Activated naive CD8-positive, alpha-beta T cell treated with anti-CD3 and anti-CD28 coated beads for 36 hours (primary cell): ENCODE data around the gene OR1L1. TPM values are rescaled to one million over a fixed set of nuclear protein-coding genes. Genes with fewer than 3 reads are reported as not detected.

Source experiments
- DNase-seq: peaks from one replicate; pipeline ENCODE4 v3.0.0; 2021
- H3K27ac Mint-ChIP-seq: one replicate; pipeline ENCODE4 v1.8.0; 2022; ENCODE audit warnings: mild to moderate bottlenecking, moderate library complexity, mixed read lengths
- H3K27me3 Mint-ChIP-seq: one replicate; pipeline ENCODE4 v1.8.0; 2022; ENCODE audit warnings: mild to moderate bottlenecking, mixed read lengths
- H3K36me3 Mint-ChIP-seq: one replicate; pipeline ENCODE4 v1.8.0; 2021; ENCODE audit warnings: mild to moderate bottlenecking, mixed read lengths
- H3K4me1 Mint-ChIP-seq: one replicate; pipeline ENCODE4 v1.8.0; 2021; ENCODE audit warnings: mixed read lengths
- H3K4me3 Mint-ChIP-seq: one replicate; pipeline ENCODE4 v1.8.0; 2022; ENCODE audit warnings: mild to moderate bottlenecking, moderate library complexity, mixed read lengths
- H3K9me3 Mint-ChIP-seq: one replicate; pipeline ENCODE4 v1.8.0; 2022; ENCODE audit warnings: mixed read lengths
- total RNA-seq, 2 experiments: library from RNA; stranded (reverse); gene quantifications; one replicate each; pipeline ENCODE4 v1.2.3, GENCODE V29; 2021

The OR1L1 gene
- not detected for total RNA-seq

- Mint-ChIP-seq H3K4me1 (no peaks in the 10 kb centered on the region), H3K27me3 (peaks cover 7% of the 10 kb centered on the region), H3K36me3 (no peaks in the 10 kb centered on the region), H3K27ac (no peak within 1 kb of the TSS), H3K9me3 (peaks cover under 1% of the 10 kb centered on the region), H3K4me3 (no peak within 1 kb of the TSS)
- no peak for DNase-seq
These were observed at the start of gene OR1L1 for GRCh38 chr9:122661416-122661815. TSS of gene OR1L1 (plus strand) at chr9:122661716. CDS start at chr9:122661716, 0 bp downstream.

- no peak within 1 kb of the TSS for H3K27ac Mint-ChIP-seq
- H3K4me3 Mint-ChIP-seq = no peak within 1 kb of the TSS
- no peaks in the 10 kb centered on the region for H3K27me3 Mint-ChIP-seq
- H3K9me3 Mint-ChIP-seq = no peaks in the 10 kb centered on the region
- H3K4me1 Mint-ChIP-seq = no peaks in the 10 kb centered on the region
- H3K36me3 Mint-ChIP-seq = no peaks in the 10 kb centered on the region
- no peak for DNase-seq
These were observed 47.2 kb upstream of the OR1L1 start, which contains the start of gene OR1Q1 for GRCh38 chr9:122614362-122614761. TSS of gene OR1Q1 (plus strand) at chr9:122614738. CDS start at chr9:122614738, 0 bp downstream.

- H3K36me3 Mint-ChIP-seq = no peaks in the 10 kb centered on the region
- no peaks in the 10 kb centered on the region for H3K27me3 Mint-ChIP-seq
- H3K27ac Mint-ChIP-seq = no peak overlapping the region
- no peaks in the 10 kb centered on the region for H3K4me1 Mint-ChIP-seq
- no peak for DNase-seq
- no peaks in the 10 kb centered on the region for H3K9me3 Mint-ChIP-seq
- no peak overlapping the region for H3K4me3 Mint-ChIP-seq
These were observed 41.5 kb upstream of the OR1L1 start for GRCh38 chr9:122619996-122620395.

GRCh38 chr9:122642226-122642625, 19.3 kb upstream of the OR1L1 start:
- Mint-ChIP-seq H3K9me3 (peaks cover 24% of the 10 kb centered on the region), H3K4me1 (no peaks in the 10 kb centered on the region), H3K36me3 (peaks cover 5% of the 10 kb centered on the region), H3K27me3 (no peaks in the 10 kb centered on the region), H3K4me3 (no peak overlapping the region), H3K27ac (no peak overlapping the region)
- no peak for DNase-seq

GRCh38 chr9:122656378-122656777, 5.1 kb upstream of the OR1L1 start:
- H3K27ac Mint-ChIP-seq = no peak overlapping the region
- no peaks in the 10 kb centered on the region for H3K36me3 Mint-ChIP-seq
- DNase-seq = no peak
- H3K4me3 Mint-ChIP-seq = no peak overlapping the region
- H3K27me3 Mint-ChIP-seq = peaks cover 13% of the 10 kb centered on the region
- no peaks in the 10 kb centered on the region for H3K4me1 Mint-ChIP-seq
- no peaks in the 10 kb centered on the region for H3K9me3 Mint-ChIP-seq

GRCh38 chr9:122657527-122657926, 4.0 kb upstream of the OR1L1 start, which contains the start of gene OR1B1:
TSS of gene OR1B1 (minus strand) at chr9:122657627.
- Mint-ChIP-seq H3K27ac (no peak within 1 kb of the TSS), H3K27me3 (peaks cover 16% of the 10 kb centered on the region), H3K9me3 (no peaks in the 10 kb centered on the region), H3K4me3 (no peak within 1 kb of the TSS), H3K4me1 (no peaks in the 10 kb centered on the region), H3K36me3 (no peaks in the 10 kb centered on the region)
- DNase-seq = no peak

GRCh38 chr9:122672481-122672880, 11.0 kb downstream of the OR1L1 start:
- no peaks in the 10 kb centered on the region for H3K36me3 Mint-ChIP-seq

GRCh38 chr9:122684851-122685250, 23.3 kb downstream of the OR1L1 start:
- no peaks in the 10 kb centered on the region for H3K4me1 Mint-ChIP-seq
- H3K27me3 Mint-ChIP-seq = no peaks in the 10 kb centered on the region
- H3K27ac Mint-ChIP-seq = no peak overlapping the region
- H3K9me3 Mint-ChIP-seq = peaks cover 19% of the 10 kb centered on the region
- H3K4me3 Mint-ChIP-seq = no peak overlapping the region
- H3K36me3 Mint-ChIP-seq = peaks cover 3% of the 10 kb centered on the region
- no peak for DNase-seq

More at GRCh38 chr9:122672481-122672880, 11.0 kb downstream of the OR1L1 start:
- H3K9me3 Mint-ChIP-seq = peaks cover 10% of the 10 kb centered on the region
- DNase-seq = no peak
- H3K27ac Mint-ChIP-seq = no peak overlapping the region
- peaks cover 5% of the 10 kb centered on the region for H3K27me3 Mint-ChIP-seq
- H3K4me1 Mint-ChIP-seq = no peaks in the 10 kb centered on the region
- H3K4me3 Mint-ChIP-seq = no peak overlapping the region

- Mint-ChIP-seq H3K4me3 (no peak overlapping the region), H3K36me3 (no peaks in the 10 kb centered on the region), H3K27me3 (no peaks in the 10 kb centered on the region), H3K9me3 (peaks cover 12% of the 10 kb centered on the region), H3K27ac (no peak overlapping the region), H3K4me1 (no peaks in the 10 kb centered on the region)
- DNase-seq = no peak
These were observed 34.2 kb downstream of the OR1L1 start for GRCh38 chr9:122695696-122696095.

Other genes with a start within 250 kb of the OR1L1 start
- gene OR1J1, start 183.8 kb upstream of the OR1L1 start, total RNA-seq = not detected
- gene OR1J2, start 150.9 kb upstream of the OR1L1 start, total RNA-seq = under 1 TPM in 1 of 2 experiments, not detected in 1; 0.23 TPM
- not detected for gene OR1J4, start 142.6 kb upstream of the OR1L1 start, total RNA-seq
- gene OR1N1, start 134.4 kb upstream of the OR1L1 start, total RNA-seq = not detected
- gene OR1N2, start 108.6 kb upstream of the OR1L1 start, total RNA-seq = not detected
- not detected for gene OR1L8, start 78.3 kb upstream of the OR1L1 start, total RNA-seq
- gene OR1Q1, start 47.0 kb upstream of the OR1L1 start, total RNA-seq = not detected
- not detected for gene OR1B1, start 4.1 kb upstream of the OR1L1 start, total RNA-seq
- not detected for gene OR1L3, start 13.4 kb downstream of the OR1L1 start, total RNA-seq
- gene OR1L4, start 62.3 kb downstream of the OR1L1 start, total RNA-seq = not detected
- not detected for gene OR1L6, start 80.6 kb downstream of the OR1L1 start, total RNA-seq
- not detected for gene OR5C1, start 127.2 kb downstream of the OR1L1 start, total RNA-seq
- not detected for gene OR1K1, start 138.4 kb downstream of the OR1L1 start, total RNA-seq
- 10 to 100 TPM; 20.5 to 21.4 TPM for gene PDCL, start 166.9 kb downstream of the OR1L1 start, total RNA-seq
- 10 to 100 TPM; 26.4 to 28.0 TPM for gene RC3H2, start 243.6 kb downstream of the OR1L1 start, total RNA-seq